Activated naive CD8-positive, alpha-beta T cell treated with anti-CD3 and anti-CD28 coated beads for 36 hours (primary cell): ENCODE measurements around the gene PDE6B. TPM values are rescaled to one million over a fixed set of nuclear protein-coding genes. Genes with fewer than 3 reads are reported as not detected.

Experiments used
- DNase-seq: peaks from one replicate; pipeline ENCODE4 v3.0.0; 2021
- H3K27ac Mint-ChIP-seq: one replicate; pipeline ENCODE4 v1.8.0; 2022; ENCODE audit warnings: mild to moderate bottlenecking, moderate library complexity, mixed read lengths
- H3K27me3 Mint-ChIP-seq: one replicate; pipeline ENCODE4 v1.8.0; 2022; ENCODE audit warnings: mild to moderate bottlenecking, mixed read lengths
- H3K36me3 Mint-ChIP-seq: one replicate; pipeline ENCODE4 v1.8.0; 2021; ENCODE audit warnings: mild to moderate bottlenecking, mixed read lengths
- H3K4me1 Mint-ChIP-seq: one replicate; pipeline ENCODE4 v1.8.0; 2021; ENCODE audit warnings: mixed read lengths
- H3K4me3 Mint-ChIP-seq: one replicate; pipeline ENCODE4 v1.8.0; 2022; ENCODE audit warnings: mild to moderate bottlenecking, moderate library complexity, mixed read lengths
- H3K9me3 Mint-ChIP-seq: one replicate; pipeline ENCODE4 v1.8.0; 2022; ENCODE audit warnings: mixed read lengths
- total RNA-seq, 2 experiments: library from RNA; stranded (reverse); gene quantifications; one replicate each; pipeline ENCODE4 v1.2.3, GENCODE V29; 2021

PDE6B gene
- total RNA-seq, 2 experiments from 2014 or later = 12.6 to 13.9 TPM

DNA sequence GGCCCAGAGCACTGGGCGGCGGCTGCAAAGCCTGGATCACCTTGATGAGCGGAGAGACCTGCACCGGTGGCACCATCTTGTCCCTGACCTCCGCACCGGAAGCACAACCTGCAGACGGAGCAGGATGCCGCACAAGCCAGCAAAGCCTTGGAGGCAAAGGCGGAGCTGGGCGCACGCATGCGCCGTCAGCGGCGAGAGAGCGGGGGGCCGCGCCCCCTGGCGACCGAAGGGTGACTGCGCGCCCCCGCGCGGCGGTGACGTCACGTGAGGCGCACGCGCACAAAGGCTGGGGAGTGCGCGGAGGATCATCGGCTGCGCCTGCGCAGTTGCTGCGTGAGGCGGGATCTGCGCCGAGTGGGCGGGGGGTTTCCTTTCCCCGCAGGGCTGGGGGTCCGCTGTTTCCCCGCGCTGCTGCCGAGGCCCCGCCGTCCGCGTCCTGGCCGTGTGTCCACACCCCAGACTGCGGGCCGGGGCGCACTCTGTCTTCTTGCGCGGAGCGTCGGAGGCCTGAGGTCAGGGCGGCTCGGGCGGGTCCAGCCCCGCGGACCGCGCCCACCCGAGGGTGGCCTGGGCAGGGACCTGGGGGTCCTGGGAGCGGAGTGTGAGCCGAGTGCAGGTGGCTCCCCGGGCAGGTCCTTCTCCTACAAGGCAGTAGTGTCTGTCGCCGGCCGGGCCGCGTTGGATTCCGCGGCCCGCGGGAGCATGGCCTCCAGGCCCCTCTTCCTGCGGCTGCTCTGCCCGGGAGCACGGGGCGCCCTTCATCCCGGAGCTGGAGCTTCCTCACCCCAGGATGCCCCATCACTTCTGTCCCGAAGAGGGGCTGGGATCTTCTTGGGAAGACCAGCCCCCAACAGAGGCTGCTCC lies 49.0 kb downstream of the PDE6B start, which contains the start of the genes ATP5ME and MYL5:
ATP5ME (minus strand) TSS at position 105 of the 864 bp plus-strand sequence; CDS start at position 76, 29 bp downstream.
MYL5 (plus strand) TSS at position 371 of the 864 bp plus-strand sequence. CDS start 3,485 bp downstream, outside the sequence.
- peak within 1 kb of the TSS; percentile 92 for H3K4me3 Mint-ChIP-seq
- H3K27me3 Mint-ChIP-seq = no peaks in the 10 kb centered on the region
- peak; percentile 98 for DNase-seq
- H3K9me3 Mint-ChIP-seq = no peaks in the 10 kb centered on the region
- H3K36me3 Mint-ChIP-seq = peaks cover 22% of the 10 kb centered on the region
- H3K27ac Mint-ChIP-seq = peak within 1 kb of the TSS; percentile 83
- H3K4me1 Mint-ChIP-seq = peaks cover 16% of the 10 kb centered on the region

DNA sequence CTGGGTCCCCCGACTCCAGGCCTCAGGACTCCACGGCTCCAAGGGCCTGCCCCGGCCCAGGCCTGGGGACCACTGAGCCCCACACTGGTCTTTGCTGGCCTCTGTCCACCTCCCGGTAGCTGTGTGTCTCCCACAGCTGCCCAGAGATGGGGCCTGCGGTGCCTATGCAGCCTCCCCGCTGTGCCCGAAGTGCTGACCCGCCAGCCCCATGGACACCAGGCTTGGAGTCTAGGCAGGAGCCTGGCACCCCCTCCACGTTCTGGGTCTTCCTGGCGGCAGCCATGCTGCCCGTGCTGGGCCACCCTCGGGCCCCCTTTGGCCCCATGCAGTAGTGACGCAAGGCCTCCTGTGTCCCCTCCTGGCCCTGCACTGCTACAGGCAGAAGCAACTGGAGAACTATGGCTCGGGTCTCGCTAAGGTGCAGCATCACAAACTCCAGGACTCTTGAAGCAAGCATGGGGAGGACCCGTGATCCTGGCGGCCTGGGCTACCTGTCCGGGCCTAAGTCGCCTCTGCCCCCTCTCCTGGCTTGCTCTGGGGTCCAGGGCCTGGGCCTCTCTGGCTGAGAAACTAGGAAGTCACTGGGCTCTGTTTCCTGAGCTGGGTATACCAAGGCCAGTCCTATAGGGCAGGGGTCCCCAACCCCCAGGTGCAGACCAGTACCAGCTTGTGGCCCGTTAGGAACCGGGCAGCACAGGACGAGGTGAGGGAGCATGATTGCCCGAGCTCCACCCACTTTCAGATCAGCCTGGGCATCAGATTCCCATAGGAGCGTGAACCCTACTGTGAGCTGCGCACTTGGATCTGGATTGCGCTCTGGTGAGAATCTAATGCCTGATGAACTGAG lies 49.9 kb downstream of the PDE6B start:
- Mint-ChIP-seq H3K4me1 (peaks cover 16% of the 10 kb centered on the region), H3K36me3 (peaks cover 22% of the 10 kb centered on the region), H3K9me3 (no peaks in the 10 kb centered on the region), H3K27me3 (no peaks in the 10 kb centered on the region), H3K4me3 (peak overlapping the region; percentile 85), H3K27ac (peak overlapping the region; percentile 83)
- peak; percentile 40 for DNase-seq

GRCh38 chr4:675980-676870 lies 50.9 kb downstream of the PDE6B start:
- H3K27me3 Mint-ChIP-seq = no peaks in the 10 kb centered on the region
- H3K36me3 Mint-ChIP-seq = peaks cover 17% of the 10 kb centered on the region
- peak overlapping the region; percentile 56 for H3K27ac Mint-ChIP-seq
- no peak for DNase-seq
- no peaks in the 10 kb centered on the region for H3K9me3 Mint-ChIP-seq
- peaks cover 16% of the 10 kb centered on the region for H3K4me1 Mint-ChIP-seq
- peak overlapping the region; percentile 85 for H3K4me3 Mint-ChIP-seq

- no peaks in the 10 kb centered on the region for H3K27me3 Mint-ChIP-seq
Measured at GRCh38 chr4:676871-677235, 51.5 kb downstream of the PDE6B start.

GRCh38 chr4:677431-678293 lies 52.3 kb downstream of the PDE6B start:
- Mint-ChIP-seq H3K27me3 (no peaks in the 10 kb centered on the region), H3K27ac (peak overlapping the region; percentile 48), H3K9me3 (no peaks in the 10 kb centered on the region), H3K4me1 (peaks cover 15% of the 10 kb centered on the region), H3K36me3 (peaks cover 13% of the 10 kb centered on the region), H3K4me3 (no peak overlapping the region)
- DNase-seq = no peak

More at GRCh38 chr4:676871-677235, 51.5 kb downstream of the PDE6B start:
- DNase-seq = no peak
- H3K4me3 Mint-ChIP-seq = no peak overlapping the region
- H3K4me1 Mint-ChIP-seq = peaks cover 16% of the 10 kb centered on the region
- H3K36me3 Mint-ChIP-seq = peaks cover 17% of the 10 kb centered on the region
- H3K9me3 Mint-ChIP-seq = no peaks in the 10 kb centered on the region
- H3K27ac Mint-ChIP-seq = no peak overlapping the region

- Mint-ChIP-seq H3K9me3 (no peaks in the 10 kb centered on the region), H3K27ac (no peak overlapping the region), H3K36me3 (peaks cover 4% of the 10 kb centered on the region), H3K4me3 (no peak overlapping the region), H3K27me3 (no peaks in the 10 kb centered on the region), H3K4me1 (peaks cover 9% of the 10 kb centered on the region)
- no peak for DNase-seq
Measured at GRCh38 chr4:678331-679103, 53.1 kb downstream of the PDE6B start.

GRCh38 chr4:679104-679481 lies 53.7 kb downstream of the PDE6B start:
- no peak overlapping the region for H3K4me3 Mint-ChIP-seq
- H3K9me3 Mint-ChIP-seq = no peaks in the 10 kb centered on the region
- peaks cover 4% of the 10 kb centered on the region for H3K36me3 Mint-ChIP-seq
- DNase-seq = no peak
- H3K27me3 Mint-ChIP-seq = no peaks in the 10 kb centered on the region
- no peak overlapping the region for H3K27ac Mint-ChIP-seq
- peaks cover 9% of the 10 kb centered on the region for H3K4me1 Mint-ChIP-seq

- DNase-seq = no peak
- H3K9me3 Mint-ChIP-seq = no peaks in the 10 kb centered on the region
- H3K4me1 Mint-ChIP-seq = peaks cover 9% of the 10 kb centered on the region
- no peak overlapping the region for H3K27ac Mint-ChIP-seq
- no peak overlapping the region for H3K4me3 Mint-ChIP-seq
- peaks cover 4% of the 10 kb centered on the region for H3K36me3 Mint-ChIP-seq
- H3K27me3 Mint-ChIP-seq = peaks cover 3% of the 10 kb centered on the region
Measured at GRCh38 chr4:679629-680028, 54.3 kb downstream of the PDE6B start.

- Mint-ChIP-seq H3K9me3 (no peaks in the 10 kb centered on the region), H3K36me3 (peaks cover 4% of the 10 kb centered on the region), H3K4me3 (peak overlapping the region; percentile 65), H3K4me1 (peaks cover 9% of the 10 kb centered on the region), H3K27me3 (peaks cover 3% of the 10 kb centered on the region), H3K27ac (no peak overlapping the region)
- DNase-seq = no peak
Measured at GRCh38 chr4:680091-680490, 54.7 kb downstream of the PDE6B start.

- H3K4me3 Mint-ChIP-seq = peak overlapping the region; percentile 65
- H3K36me3 Mint-ChIP-seq = peaks cover 4% of the 10 kb centered on the region
- H3K27ac Mint-ChIP-seq = peak overlapping the region; percentile 65
- DNase-seq = no peak
- no peaks in the 10 kb centered on the region for H3K9me3 Mint-ChIP-seq
- H3K27me3 Mint-ChIP-seq = peaks cover 3% of the 10 kb centered on the region
- peaks cover 6% of the 10 kb centered on the region for H3K4me1 Mint-ChIP-seq
Measured at GRCh38 chr4:680551-680927, 55.2 kb downstream of the PDE6B start.

DNA sequence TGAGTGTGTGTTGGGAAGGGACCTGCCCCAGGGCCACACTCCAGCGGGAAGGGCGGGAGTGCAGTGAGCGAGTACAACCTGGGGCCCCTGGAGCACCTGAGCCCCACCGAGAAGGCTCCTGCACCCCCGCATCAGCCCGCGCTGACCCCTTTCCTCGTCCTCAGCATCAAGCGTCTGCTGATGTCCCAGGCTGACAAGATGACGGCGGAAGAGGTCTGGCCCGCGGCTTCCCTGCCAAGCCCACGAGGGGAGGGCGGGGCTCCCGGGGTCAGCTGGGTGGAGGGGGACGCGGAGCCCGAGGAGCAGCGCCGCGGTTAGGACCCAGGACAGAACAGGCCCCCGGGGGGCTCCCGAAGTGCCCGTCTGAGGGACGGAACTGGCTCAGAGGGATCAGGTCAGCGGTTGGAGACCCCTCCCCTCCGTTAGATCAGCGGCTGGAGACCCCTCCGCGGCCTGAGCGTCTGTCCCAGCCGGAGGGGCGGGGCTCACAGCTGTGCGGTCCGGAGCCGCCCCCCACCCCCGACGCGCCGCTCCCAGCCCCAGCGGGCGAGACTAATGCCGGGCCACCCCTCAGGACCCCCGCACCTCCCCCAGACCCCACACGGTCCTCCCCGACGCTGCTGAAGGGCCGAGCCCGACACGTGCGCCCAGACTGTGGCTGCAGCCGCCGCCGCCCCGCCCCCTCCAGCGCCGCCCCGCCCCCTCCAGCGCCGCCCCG lies 55.7 kb downstream of the PDE6B start:
- Mint-ChIP-seq H3K9me3 (no peaks in the 10 kb centered on the region), H3K4me3 (peak overlapping the region; percentile 65), H3K27me3 (peaks cover 3% of the 10 kb centered on the region), H3K27ac (peak overlapping the region; percentile 65), H3K4me1 (peaks cover 2% of the 10 kb centered on the region), H3K36me3 (peaks cover under 1% of the 10 kb centered on the region)
- peak; percentile 79 for DNase-seq

DNA sequence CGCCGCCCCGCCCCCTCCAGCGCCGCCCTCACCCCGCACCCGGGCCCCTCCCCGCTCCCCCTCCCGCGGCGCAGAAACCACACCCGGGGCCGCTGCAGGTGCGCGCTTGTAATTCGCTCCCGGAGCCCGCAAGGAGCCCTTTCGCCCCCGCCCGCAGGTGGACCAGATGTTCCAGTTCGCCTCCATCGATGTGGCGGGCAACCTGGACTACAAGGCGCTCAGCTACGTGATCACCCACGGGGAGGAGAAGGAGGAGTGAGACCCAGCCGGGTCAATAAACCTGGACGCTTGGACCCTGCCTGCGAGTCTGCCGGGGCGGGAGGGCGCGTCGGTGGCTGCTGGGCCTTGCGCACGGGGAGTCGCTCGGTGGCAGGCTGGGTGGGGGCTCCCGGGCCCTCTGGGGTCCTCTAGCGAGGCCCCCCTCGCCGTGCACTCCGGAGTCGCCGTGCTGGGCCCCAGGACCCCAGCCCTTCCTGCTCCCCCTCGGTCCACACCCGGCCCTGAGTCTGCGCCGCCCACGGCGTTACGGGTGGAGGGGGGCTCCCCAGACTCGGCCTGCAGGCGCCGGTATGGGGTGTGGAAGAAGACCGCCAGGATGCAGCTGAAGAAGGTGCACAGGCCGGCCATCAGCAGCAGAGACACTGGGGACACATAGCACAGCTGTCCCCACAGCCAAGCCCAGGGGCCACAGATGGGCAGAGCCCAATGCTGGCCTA lies 56.5 kb downstream of the PDE6B start:
- peak overlapping the region; percentile 48 for H3K4me3 Mint-ChIP-seq
- peak; percentile 62 for DNase-seq
- H3K27ac Mint-ChIP-seq = no peak overlapping the region
- no peaks in the 10 kb centered on the region for H3K9me3 Mint-ChIP-seq
- H3K36me3 Mint-ChIP-seq = no peaks in the 10 kb centered on the region
- H3K27me3 Mint-ChIP-seq = peaks cover 3% of the 10 kb centered on the region
- H3K4me1 Mint-ChIP-seq = no peaks in the 10 kb centered on the region
